ENCODE measurements around the gene LYAR. TPM values are rescaled to one million over a fixed set of nuclear protein-coding genes. Genes with fewer than 3 reads are reported as not detected.

LYAR gene
- total RNA-seq, 1 donor from 2014 or later = 25.3 TPM

- DNase-seq (ENCODE audit: low read depth) = no peak
- Histone ChIP-seq H3K36me3 (ENCODE audit: control insufficient read depth, insufficient read depth, low read length) (no peaks in the 10 kb centered on the region), H3K27me3 (ENCODE audit: control insufficient read depth, insufficient read depth, low read length) (no peaks in the 10 kb centered on the region), H3K4me3 (ENCODE audit: low read depth, low read length) (no peak overlapping the region)
- TF ChIP-seq, protein P1, sequence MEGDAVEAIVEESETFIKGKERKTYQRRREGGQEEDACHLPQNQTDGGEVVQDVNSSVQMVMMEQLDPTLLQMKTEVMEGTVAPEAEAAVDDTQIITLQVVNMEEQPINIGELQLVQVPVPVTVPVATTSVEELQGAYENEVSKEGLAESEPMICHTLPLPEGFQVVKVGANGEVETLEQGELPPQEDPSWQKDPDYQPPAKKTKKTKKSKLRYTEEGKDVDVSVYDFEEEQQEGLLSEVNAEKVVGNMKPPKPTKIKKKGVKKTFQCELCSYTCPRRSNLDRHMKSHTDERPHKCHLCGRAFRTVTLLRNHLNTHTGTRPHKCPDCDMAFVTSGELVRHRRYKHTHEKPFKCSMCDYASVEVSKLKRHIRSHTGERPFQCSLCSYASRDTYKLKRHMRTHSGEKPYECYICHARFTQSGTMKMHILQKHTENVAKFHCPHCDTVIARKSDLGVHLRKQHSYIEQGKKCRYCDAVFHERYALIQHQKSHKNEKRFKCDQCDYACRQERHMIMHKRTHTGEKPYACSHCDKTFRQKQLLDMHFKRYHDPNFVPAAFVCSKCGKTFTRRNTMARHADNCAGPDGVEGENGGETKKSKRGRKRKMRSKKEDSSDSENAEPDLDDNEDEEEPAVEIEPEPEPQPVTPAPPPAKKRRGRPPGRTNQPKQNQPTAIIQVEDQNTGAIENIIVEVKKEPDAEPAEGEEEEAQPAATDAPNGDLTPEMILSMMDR (IDR thresholded peaks at IDR 0.05; ENCODE audit: insufficient read depth, low read length, severe bottlenecking) = peak; percentile 22
- FAIRE-seq = no peak
Observed at GRCh38 chr4:4327652-4328121, 37.7 kb upstream of the LYAR start.

DNA sequence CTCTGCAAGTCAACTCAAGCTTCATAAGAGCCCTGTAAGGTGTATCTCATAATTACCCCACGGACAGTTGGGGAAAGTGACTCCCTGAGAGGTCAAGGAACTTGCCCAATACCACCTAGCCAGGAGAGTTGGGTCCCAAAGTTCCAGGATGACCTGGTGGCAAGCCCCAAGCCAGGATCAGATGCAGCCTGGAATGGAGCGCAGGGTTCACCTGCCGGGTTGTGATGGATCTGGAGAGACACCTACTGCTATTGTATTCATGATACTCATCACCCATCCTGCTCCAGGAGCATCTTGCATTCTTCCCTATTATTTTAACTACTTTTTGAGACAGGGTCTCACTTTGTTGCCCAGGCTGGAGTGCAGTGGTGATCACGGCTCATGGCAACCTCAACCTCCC, 36.2 kb upstream of the LYAR start:
- FAIRE-seq (peak; percentile 62), DNase-seq (ENCODE audit: low read depth) (no peak)
- Histone ChIP-seq H3K36me3 (ENCODE audit: control insufficient read depth, insufficient read depth, low read length) (peaks cover 2% of the 10 kb centered on the region), H3K27me3 (ENCODE audit: control insufficient read depth, insufficient read depth, low read length) (no peaks in the 10 kb centered on the region), H3K4me3 (ENCODE audit: low read depth, low read length) (no peak overlapping the region)
- TF ChIP-seq, protein P1 (IDR thresholded peaks at IDR 0.05; ENCODE audit: insufficient read depth, low read length, severe bottlenecking) = no peak

DNA sequence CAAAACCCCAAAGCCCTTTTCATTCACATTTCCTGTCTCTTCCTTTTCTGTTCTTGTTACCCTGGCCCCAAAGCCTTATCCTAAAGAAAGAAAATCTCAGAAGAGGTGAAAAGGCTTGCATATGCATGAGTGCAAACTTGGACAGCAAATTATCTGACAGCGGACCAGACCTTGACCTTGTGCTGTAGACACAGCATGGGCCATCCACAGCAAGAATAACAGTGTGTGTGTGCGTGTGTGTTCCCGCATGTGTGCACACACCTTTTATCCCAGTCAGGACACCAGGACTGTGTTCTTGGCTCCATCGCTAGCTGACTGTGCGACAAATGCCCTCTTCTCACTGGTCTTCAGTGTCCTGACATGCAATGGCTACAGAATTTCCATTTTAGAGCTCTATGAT, 35.4 kb upstream of the LYAR start:
- TF ChIP-seq, protein P1 (IDR thresholded peaks at IDR 0.05; ENCODE audit: insufficient read depth, low read length, severe bottlenecking) = no peak

DNA sequence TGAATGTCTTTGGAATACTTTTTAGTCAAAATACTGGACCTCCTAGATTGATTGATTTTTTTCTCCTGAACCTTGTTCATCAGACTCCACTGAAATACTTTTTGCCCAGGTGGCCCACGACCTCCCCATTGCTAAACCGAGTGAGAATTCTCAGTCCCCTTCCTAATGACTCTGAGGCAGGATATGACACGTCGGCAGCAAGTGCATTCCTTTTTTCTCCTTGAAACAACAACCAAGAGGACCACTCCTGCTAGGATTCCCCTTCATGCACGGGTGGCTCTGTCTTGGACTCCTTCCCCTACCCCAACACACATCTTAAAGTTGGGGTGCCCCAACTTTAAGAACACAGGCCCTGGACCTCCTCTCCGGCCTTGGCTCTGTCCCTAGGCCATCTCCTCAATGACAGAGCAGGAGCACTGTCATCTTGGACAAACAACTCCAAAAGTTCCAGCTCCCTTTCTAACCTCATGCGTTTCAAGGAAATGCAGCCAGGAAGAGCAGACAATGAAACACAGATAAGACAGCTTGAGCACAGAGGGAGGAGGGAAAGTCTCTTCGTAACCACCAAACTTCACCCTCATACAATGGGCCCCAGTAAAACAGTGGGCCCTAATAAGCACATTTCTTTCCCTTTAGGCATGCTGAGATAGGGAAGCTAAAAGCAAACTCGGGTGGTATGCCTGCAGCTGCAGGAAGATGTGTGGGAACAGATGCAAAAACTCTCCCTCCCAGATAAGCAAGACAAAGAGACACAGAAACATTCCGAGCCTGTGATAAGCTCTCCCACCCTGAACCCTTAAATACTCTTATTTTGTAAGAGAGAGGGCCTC, 34.0 kb upstream of the LYAR start:
- DNase-seq (ENCODE audit: low read depth) (no peak), FAIRE-seq (no peak)
- TF ChIP-seq, protein P1 (IDR thresholded peaks at IDR 0.05; ENCODE audit: insufficient read depth, low read length, severe bottlenecking) = no peak

More for the DNA sequence above, 35.4 kb upstream of the LYAR start:
- Histone ChIP-seq H3K4me3 (ENCODE audit: low read depth, low read length) (no peak overlapping the region), H3K27me3 (ENCODE audit: control insufficient read depth, insufficient read depth, low read length) (no peaks in the 10 kb centered on the region), H3K36me3 (ENCODE audit: control insufficient read depth, insufficient read depth, low read length) (peaks cover 7% of the 10 kb centered on the region)
- FAIRE-seq = no peak
- no peak for DNase-seq (ENCODE audit: low read depth)

DNA sequence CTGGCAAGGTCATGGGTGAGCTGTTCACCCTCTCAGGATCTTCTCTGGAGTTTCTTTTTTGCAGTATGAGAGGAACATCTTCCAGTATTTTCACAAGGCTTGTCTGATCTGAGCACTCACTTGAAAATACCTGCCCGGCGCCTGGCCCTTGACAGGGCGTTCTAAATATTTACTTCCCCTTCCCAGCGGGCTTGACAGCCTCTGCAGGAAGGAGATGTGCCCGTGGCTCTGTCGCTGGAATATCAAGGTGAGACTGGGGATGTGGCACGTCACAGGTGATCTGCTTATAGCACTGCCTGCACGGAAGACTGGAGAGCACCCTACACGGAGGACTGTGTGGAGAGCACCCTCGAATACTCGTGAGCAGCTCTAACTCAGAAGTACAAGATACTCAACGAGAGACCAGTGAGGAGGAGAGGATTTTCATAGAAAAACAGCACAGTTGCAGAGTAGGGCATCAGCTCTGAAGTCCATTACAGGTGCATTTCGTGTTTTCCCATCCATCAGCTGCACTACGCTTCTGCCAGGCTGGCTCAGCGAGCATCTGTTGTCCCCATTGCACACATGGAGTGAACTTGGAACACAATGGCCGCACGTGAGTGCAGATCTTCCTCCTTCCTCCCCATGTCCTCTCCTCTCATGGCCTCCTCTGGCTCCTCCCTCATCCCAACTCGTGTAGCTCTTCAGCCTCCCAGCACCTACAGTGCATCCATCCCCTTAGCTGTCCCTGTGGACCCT, 32.2 kb upstream of the LYAR start:
- FAIRE-seq (peak; percentile 50), DNase-seq (ENCODE audit: low read depth) (no peak)
- no peak overlapping the region for H3K4me3 ChIP-seq (ENCODE audit: low read depth, low read length)
- TF ChIP-seq, protein P1 (IDR thresholded peaks at IDR 0.05; ENCODE audit: insufficient read depth, low read length, severe bottlenecking) = no peak
- H3K27me3 ChIP-seq (ENCODE audit: control insufficient read depth, insufficient read depth, low read length) = no peaks in the 10 kb centered on the region
- peaks cover 7% of the 10 kb centered on the region for H3K36me3 ChIP-seq (ENCODE audit: control insufficient read depth, insufficient read depth, low read length)

More for the DNA sequence above, 34.0 kb upstream of the LYAR start:
- H3K36me3 ChIP-seq (ENCODE audit: control insufficient read depth, insufficient read depth, low read length) = peaks cover 7% of the 10 kb centered on the region
- H3K27me3 ChIP-seq (ENCODE audit: control insufficient read depth, insufficient read depth, low read length) = no peaks in the 10 kb centered on the region
- H3K4me3 ChIP-seq (ENCODE audit: low read depth, low read length) = no peak overlapping the region

Measured in bronchial epithelial cell (primary cell).